HepG2 (cell line): ENCODE measurements around the gene DHX34. TPM values are rescaled to one million over a fixed set of nuclear protein-coding genes. Genes with fewer than 3 reads are reported as not detected.

Experiments
- ATAC-seq: fragments of 200-7000 bp; cut with Tn5 transposase; 3 replicates; pipeline ENCODE4 v1.9.1; 2020; ENCODE audit warnings: mild to moderate bottlenecking, moderate library complexity
- BruUV-seq: library from RNA; stranded (reverse); fragments of 400-500 nt; replicated peaks from 2 replicates; lab custom pipeline; 2021; lab: Mats Ljungman, UMichigan
- CTCF ChIA-PET: fragments of 300-600 bp; formaldehyde crosslinking; extraction: SDS; loops from one replicate; lab custom pipeline; 2021; ENCODE audit warnings: low total read pairs, inconsistent platforms, low intra/inter-chr PET ratio; lab: Yijun Ruan, JAX
- POLR2A ChIA-PET: fragments of 350-600 bp; sonication (Branson Sonifier 250); formaldehyde crosslinking; loops from one replicate; lab custom pipeline; 2020; ENCODE audit warnings: antibody characterized with exemption, inconsistent platforms; lab: Yijun Ruan, JAX
- DNase-seq: peaks from one replicate; pipeline ENCODE4 v3.0.0-alpha.2; 2015; ENCODE audit warnings: low spot score
- FAIRE-seq: peaks from 3 replicates; lab custom pipeline; 2011; peaks lifted over from hg19 to GRCh38; lab: Jason Lieb, UNC
- H2AFZ ChIP-seq: one replicate; pipeline ENCODE4 v1.6.1; 2011; ENCODE audit warnings: low read length, inconsistent platforms
- H3K27ac ChIP-seq: fragments of 300-600 bp; 3 replicates; pipeline ENCODE4 v1.8.0; 2011; ENCODE audit warnings: mixed run types, mild to moderate bottlenecking, mixed read lengths, low read length, inconsistent platforms; ENCODE audit not compliant: insufficient read depth; ENCODE audit errors: extremely low read length
- H3K27me3 ChIP-seq, 2 experiments: fragments of 200-600 bp in 1 of 2; 2 replicates in 1 of 2; 3 replicates in 1 of 2; pipeline versions ENCODE4 v1.6.0 to v1.8.0; 2011; ENCODE audit warnings: low read length in 2 of 2, mild to moderate bottlenecking in 2 of 2, moderate library complexity in 2 of 2, inconsistent platforms in 1 of 2; ENCODE audit not compliant: insufficient read depth in 2 of 2, control insufficient read depth in 1 of 2
- H3K36me3 ChIP-seq, 2 experiments: fragments of 200-600 bp in 1 of 2; replicated peaks in 1 of 2; 2 replicates in 1 of 2; 3 replicates in 1 of 2; pipeline versions ENCODE4 v1.5.1 to v1.8.0; 2011; ENCODE audit warnings: low read length in 2 of 2, inconsistent platforms in 1 of 2; ENCODE audit not compliant: insufficient read depth in 2 of 2, control insufficient read depth in 1 of 2
- H3K4me1 ChIP-seq: 2 replicates; pipeline ENCODE4 v1.5.1; 2012; ENCODE audit warnings: low read length, inconsistent platforms; ENCODE audit not compliant: insufficient read depth
- H3K4me2 ChIP-seq: 2 replicates; pipeline ENCODE4 v1.6.0; 2011; ENCODE audit warnings: low read depth, low read length, inconsistent platforms
- H3K4me3 ChIP-seq, 3 experiments: fragments of 200-600 bp in 1 of 3; sonication (generic), shearing (Covaris generic) in 1 of 3; replicated peaks in 1 of 3; 2 replicates each; pipeline ENCODE4 v1.5.1; 2011 to 2016; ENCODE audit warnings: low read length in 3 of 3, inconsistent platforms in 2 of 3, low read depth in 2 of 3, mild to moderate bottlenecking in 2 of 3, control low read depth in 1 of 3, mixed read lengths in 1 of 3; ENCODE audit not compliant: insufficient read depth in 1 of 3
- H3K79me2 ChIP-seq: one replicate; pipeline ENCODE4 v1.6.1; 2011; ENCODE audit warnings: low read length, inconsistent platforms; ENCODE audit not compliant: insufficient read depth
- H3K9ac ChIP-seq: 2 replicates; pipeline ENCODE4 v1.6.0; 2011; ENCODE audit warnings: mild to moderate bottlenecking, low read depth, low read length, inconsistent platforms; ENCODE audit not compliant: insufficient read depth
- H3K9me3 ChIP-seq: 2 replicates; pipeline ENCODE4 v1.5.1; 2012; ENCODE audit warnings: mild to moderate bottlenecking, low read length
- H4K20me1 ChIP-seq: 2 replicates; pipeline ENCODE4 v1.6.0; 2011; ENCODE audit warnings: inconsistent platforms, mild to moderate bottlenecking, low read length, moderate library complexity; ENCODE audit not compliant: insufficient read depth
- AFF4 ChIP-seq: sonication (generic); formaldehyde crosslinking; IDR thresholded peaks from 2 replicates; pipeline ENCODE4 v1.4.0; 2020; ENCODE audit warnings: missing genetic modification reagents
- MAFG ChIP-seq: sonication (generic); formaldehyde crosslinking; IDR thresholded peaks from 2 replicates; pipeline ENCODE4 v1.5.1; 2020; ENCODE audit warnings: mild to moderate bottlenecking, missing genetic modification reagents
- PPARG ChIP-seq: conservative IDR thresholded peaks from 2 replicates; pipeline ENCODE4 v1.6.1; 2016; ENCODE audit warnings: missing biosample characterization, missing genetic modification reagents
- RFX1 ChIP-seq: fragments of 450-650 bp; IDR thresholded peaks from 2 replicates; pipeline ENCODE4 v1.6.1; 2017
- ZFP36L2 ChIP-seq: sonication (generic); formaldehyde crosslinking; IDR thresholded peaks from 2 replicates; pipeline ENCODE4 v1.4.0; 2020; ENCODE audit warnings: missing genetic modification reagents
- ZNF12 ChIP-seq: sonication (generic); formaldehyde crosslinking; IDR thresholded peaks from 2 replicates; pipeline ENCODE4 v1.5.0; 2020; ENCODE audit warnings: missing genetic modification reagents
- ZNF230 ChIP-seq: sonication (generic); formaldehyde crosslinking; IDR thresholded peaks from 2 replicates; pipeline ENCODE4 v1.4.0; 2020; ENCODE audit warnings: mild to moderate bottlenecking, missing genetic modification reagents
- ZNF589 ChIP-seq: sonication (generic); formaldehyde crosslinking; conservative IDR thresholded peaks from 2 replicates; pipeline ENCODE4 v1.8.0; 2022; ENCODE audit warnings: mild to moderate bottlenecking, moderate library complexity, missing genetic modification reagents
- ZNF597 ChIP-seq: sonication (generic); formaldehyde crosslinking; IDR thresholded peaks from 2 replicates; pipeline ENCODE4 v1.5.0; 2020; ENCODE audit warnings: missing genetic modification reagents
- ZNF616 ChIP-seq: sonication (generic); formaldehyde crosslinking; IDR thresholded peaks from 2 replicates; pipeline ENCODE4 v1.5.0; 2020; ENCODE audit warnings: low read depth, mild to moderate bottlenecking, missing genetic modification reagents
- ZNF674 ChIP-seq: sonication (generic); formaldehyde crosslinking; IDR thresholded peaks from 2 replicates; pipeline ENCODE4 v1.5.0; 2020; ENCODE audit warnings: low read depth, mild to moderate bottlenecking, missing genetic modification reagents
- ZNF746 ChIP-seq: sonication (generic); formaldehyde crosslinking; IDR thresholded peaks from 2 replicates; pipeline ENCODE4 v1.8.0; 2022; ENCODE audit warnings: mild to moderate bottlenecking, missing genetic modification reagents
- WGBS: methylation state at CpG from one replicate; pipeline ENCODE4 v1.1.6; 2017; ENCODE audit warnings: low lambda C conversion rate; 5-methylcytosine and 5-hydroxymethylcytosine counted together
- in situ Hi-C: cut with HindIII; loops from 2 replicates; pipeline ENCODE4 v1.10.0; 2017; ENCODE audit warnings: low pct_unique_long_range_greater_than_20kb; ENCODE audit not compliant: extremely low pct_ligation_motif_present
- intact Hi-C: fragments of 100-400 bp; cut with micrococcal nuclease; formaldehyde crosslinking; loops from one replicate; pipeline ENCODE4 v1.10.0; 2022; ENCODE audit not compliant: unreplicated experiment
- polyA plus RNA-seq, 8 experiments: library from polyadenylated mRNA; depleted of rRNA in 3 of 8; stranded (reverse) in 7 of 8; unstranded in 1 of 8; fragments of >200 nt; fragmentation: Illumina TruSeq in 4 of 8; extraction: Trizol in 4 of 8; gene quantifications; 2 replicates each; pipeline versions ENCODE4 v1.2.1 to v1.2.3, GENCODE V29; 2011 to 2016; ENCODE audit warnings: low read depth in 4 of 8, missing spikeins in 1 of 8, mixed read lengths in 1 of 8; ENCODE audit not compliant: insufficient read depth in 1 of 8
- total RNA-seq, 5 experiments: library from RNA; depleted of rRNA; stranded (reverse); fragments of >200 nt; fragmentation: Illumina TruSeq; extraction: Trizol; gene quantifications; 2 replicates each; pipeline ENCODE4 v1.2.3, GENCODE V29; 2016; ENCODE audit warnings: low read depth in 1 of 5

Gene DHX34
- total and polyA plus RNA-seq, 2 of the 13 experiments (the other 11 are each of a cell fraction or from before 2014, with no cell fraction given), result 9.2 to 12.0 TPM

- no peak overlapping the region for H3K4me3 ChIP-seq
- H4K20me1 ChIP-seq, result peaks cover 8% of the 10 kb centered on the region; the same call in 1 of the 2 replicates
- no peak overlapping the region for H3K9ac ChIP-seq
- ATAC-seq (no peak), DNase-seq (no peak), FAIRE-seq (no peak)
- in situ Hi-C loops (no loop called here), intact Hi-C loops (no loop called here)
- no peak overlapping the region for H3K4me2 ChIP-seq
- H3K36me3 ChIP-seq, result no peaks in the 10 kb centered on the region
- ChIA-PET POLR2A (no interaction called here), CTCF (no interaction called here)
- WGBS, result 13% methylated on average over 31 of the region's 31 CpGs
- H2AFZ ChIP-seq, result no peak overlapping the region
- no peaks in the 10 kb centered on the region for H3K79me2 ChIP-seq
- H3K4me1 ChIP-seq, result no peaks in the 10 kb centered on the region
- TF ChIP-seq ZNF616 (CRISPR knock-in tag), result no peak
- TF ChIP-seq MAFG (CRISPR knock-in tag), result no peak
- no peak for TF ChIP-seq AFF4 (CRISPR knock-in tag)
- TF ChIP-seq ZNF746 (CRISPR knock-in tag), result no peak
- TF ChIP-seq PPARG (CRISPR knock-in tag), result no peak
- TF ChIP-seq RFX1, result no peak
- no peak for TF ChIP-seq ZNF589 (CRISPR knock-in tag)
- no peak for TF ChIP-seq ZNF230 (CRISPR knock-in tag)
- no peak for TF ChIP-seq ZNF597 (CRISPR knock-in tag)
- no peak for TF ChIP-seq ZNF674 (CRISPR knock-in tag)
- no peak for TF ChIP-seq ZFP36L2
- TF ChIP-seq ZNF12 (CRISPR knock-in tag), result no peak
- H3K27me3 ChIP-seq, result peaks cover 17 to 62% of the 10 kb centered on the region in 2 experiments
- H3K27ac ChIP-seq, result no peak overlapping the region
- no peaks in the 10 kb centered on the region for H3K9me3 ChIP-seq
- BruUV-seq, result no TSS peak
Measured at GRCh38 chr19:47421844-47422395, 72.8 kb downstream of the DHX34 start.
